ENCODE results near the gene TIPARP.

TIPARP gene

DNA sequence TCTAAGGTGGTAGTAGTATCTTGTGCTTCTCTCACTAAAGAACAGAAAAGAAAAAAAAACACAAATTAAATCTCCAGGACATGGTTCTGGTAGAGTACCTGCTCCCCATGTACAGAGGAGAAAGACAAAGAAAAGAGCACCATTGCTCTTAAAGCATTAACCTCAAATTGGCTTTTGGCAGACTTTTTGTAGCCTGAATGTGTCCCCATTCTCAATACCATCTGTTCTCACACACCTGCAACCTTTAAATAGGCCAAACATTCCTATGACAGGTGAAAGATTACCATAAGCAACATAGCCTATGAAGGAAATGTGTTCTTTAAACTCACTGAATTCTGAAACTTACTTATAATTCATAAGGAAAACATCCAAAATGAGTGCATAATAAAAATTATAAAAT lies 68.0 kb downstream of the TIPARP start:
- DNase-seq (ENCODE audit: low spot score): no peak

GRCh38 chr3:156743859-156744258 lies 69.5 kb downstream of the TIPARP start:
- no peak for DNase-seq (ENCODE audit: low spot score)

GRCh38 chr3:156744631-156745030 lies 70.2 kb downstream of the TIPARP start:
- no peak for DNase-seq (ENCODE audit: low spot score)

GRCh38 chr3:156745766-156746165 lies 71.4 kb downstream of the TIPARP start:
- DNase-seq (ENCODE audit: low spot score): no peak

DNA sequence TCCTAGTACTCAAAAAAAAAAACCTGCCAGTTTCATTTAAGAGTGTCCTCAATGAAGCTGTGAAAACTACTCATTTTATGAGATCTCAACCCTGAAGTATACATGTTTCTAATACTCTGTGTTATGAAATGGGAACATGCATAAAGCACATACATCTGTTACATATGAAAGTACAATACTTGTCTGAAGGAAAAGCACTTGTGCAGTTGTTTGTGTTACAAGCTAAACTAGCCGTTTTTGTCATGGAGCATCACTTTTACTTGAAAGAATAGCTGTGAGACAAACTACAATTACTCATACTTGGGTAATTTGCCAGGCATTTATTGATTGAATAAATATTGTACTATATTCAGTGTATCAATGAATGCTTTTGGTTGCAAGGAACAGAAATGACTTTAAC lies 72.7 kb downstream of the TIPARP start:
- no peak for DNase-seq (ENCODE audit: low spot score)

GRCh38 chr3:156749244-156749643 lies 74.9 kb downstream of the TIPARP start:
- DNase-seq (ENCODE audit: low spot score): no peak

DNA sequence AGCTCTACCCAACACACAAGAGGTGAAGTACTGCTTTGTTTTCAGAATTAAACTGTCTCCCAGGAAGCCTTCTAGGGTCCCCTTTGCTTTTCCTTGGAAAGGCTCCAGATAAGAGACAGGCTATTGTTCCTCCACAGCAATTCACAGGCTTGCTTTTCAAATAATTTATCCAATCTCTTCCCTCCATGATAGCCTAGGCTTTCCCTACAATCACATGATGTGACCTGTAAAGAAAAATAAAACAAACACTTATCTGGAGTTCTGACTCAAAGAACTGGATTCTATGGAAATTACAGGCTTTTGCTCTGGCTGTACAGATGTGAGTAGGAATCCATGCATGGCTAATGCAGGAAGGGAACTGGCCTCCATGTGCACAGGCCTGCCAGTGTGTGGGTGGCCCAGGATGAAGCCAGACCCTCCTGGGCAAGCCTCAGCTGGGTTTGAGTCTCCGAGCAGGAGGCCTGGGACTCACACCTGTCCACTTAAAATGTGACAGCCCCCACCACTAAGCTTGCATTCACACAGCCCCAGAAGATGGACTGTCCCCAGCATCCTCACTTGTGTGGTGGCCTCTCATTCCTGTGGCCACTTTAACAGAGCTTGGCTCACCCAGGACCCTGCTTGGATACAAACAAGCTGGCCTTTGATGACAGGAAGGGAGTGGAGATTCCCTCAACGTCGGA lies 75.9 kb downstream of the TIPARP start:
- no peak for DNase-seq (ENCODE audit: low spot score)

- peak; percentile 36 for DNase-seq (ENCODE audit: low spot score)
These were observed 76.5 kb downstream of the TIPARP start for GRCh38 chr3:156750874-156751245.

- peak; percentile 53 for DNase-seq (ENCODE audit: low spot score)
These were observed 77.2 kb downstream of the TIPARP start for GRCh38 chr3:156751461-156752025.
